MM.1S (cell line): Measurements from ENCODE around the gene MUCL3.
"Not testable (repeated sequence)": the region's sequence is repeated elsewhere in the genome, so short reads cannot be mapped to it uniquely, and the experiment has no call there.

Source experiments
- DNase-seq: peaks from one replicate; pipeline ENCODE4 v3.0.0-alpha.2; 2015
- H2AFZ ChIP-seq: fragments of 300-600 bp; sonication (generic); 2 replicates; pipeline ENCODE4 v1.6.0; 2016; ENCODE audit warnings: antibody characterized with exemption, low read length
- H3F3A ChIP-seq: fragments of 300-600 bp; sonication (generic); 2 replicates; pipeline ENCODE4 v1.6.1; 2016; ENCODE audit warnings: mild to moderate bottlenecking, antibody characterized with exemption, low read length, moderate library complexity, mixed read lengths; ENCODE audit not compliant: insufficient read depth
- H3K27ac ChIP-seq: fragments of 300-600 bp; sonication (generic); 2 replicates; pipeline ENCODE4 v1.5.1; 2016; ENCODE audit warnings: mild to moderate bottlenecking, low read length
- H3K27me3 ChIP-seq: fragments of 300-600 bp; sonication (generic); replicated peaks from 2 replicates; pipeline ENCODE4 v1.6.0; 2016; ENCODE audit warnings: low read length; ENCODE audit not compliant: insufficient read depth
- H3K36me3 ChIP-seq: fragments of 300-600 bp; sonication (generic); replicated peaks from 2 replicates; pipeline ENCODE4 v1.6.1; 2016; ENCODE audit warnings: mild to moderate bottlenecking, low read length, mixed read lengths; ENCODE audit not compliant: insufficient read depth
- H3K4me1 ChIP-seq: fragments of 300-600 bp; sonication (generic); 2 replicates; pipeline ENCODE4 v1.6.1; 2016; ENCODE audit warnings: low read length, mixed read lengths
- H3K4me2 ChIP-seq: fragments of 300-600 bp; sonication (generic); 2 replicates; pipeline ENCODE4 v1.6.0; 2016; ENCODE audit warnings: low read depth, low read length
- H3K4me3 ChIP-seq: fragments of 300-600 bp; sonication (generic); 2 replicates; pipeline ENCODE4 v1.5.1; 2016; ENCODE audit warnings: low read length, mixed read lengths
- H3K79me2 ChIP-seq: fragments of 300-600 bp; sonication (generic); 2 replicates; pipeline ENCODE4 v1.6.1; 2016; ENCODE audit warnings: mixed run types, low read length, mixed read lengths
- H3K9ac ChIP-seq: fragments of 300-600 bp; sonication (generic); 2 replicates; pipeline ENCODE4 v1.6.1; 2016; ENCODE audit warnings: low read length, mixed read lengths
- H3K9me2 ChIP-seq: fragments of 300-600 bp; sonication (generic); replicated peaks from 2 replicates; pipeline ENCODE4 v1.6.1; 2016; ENCODE audit warnings: mild to moderate bottlenecking, low read length, mixed read lengths; ENCODE audit not compliant: insufficient read depth
- H3K9me3 ChIP-seq: fragments of 300-600 bp; sonication (generic); replicated peaks from 2 replicates; pipeline ENCODE4 v1.6.1; 2016; ENCODE audit warnings: mild to moderate bottlenecking, low read length, mixed read lengths; ENCODE audit not compliant: insufficient read depth
- H4K20me1 ChIP-seq: fragments of 300-600 bp; sonication (generic); 2 replicates; pipeline ENCODE4 v1.6.1; 2016; ENCODE audit warnings: mild to moderate bottlenecking, low read length, moderate library complexity, mixed read lengths; ENCODE audit not compliant: insufficient read depth
- EZH2 ChIP-seq: fragments of 300-600 bp; sonication (generic); optimal IDR thresholded peaks from 2 replicates; pipeline ENCODE3; 2017; ENCODE audit warnings: low read depth, mild to moderate bottlenecking, antibody characterized with exemption, low read length, mixed read lengths
- EZH2phosphoT487 ChIP-seq: fragments of 300-600 bp; sonication (generic); IDR thresholded peaks from 2 replicates; pipeline ENCODE4 v1.6.1; 2018; ENCODE audit warnings: antibody characterized with exemption, low read length
- TF ChIP-seq, protein P1 (sequence below): fragments of 300-600 bp; sonication (generic); IDR thresholded peaks from 2 replicates; pipeline ENCODE4 v1.5.1; 2016; ENCODE audit warnings: antibody characterized with exemption, low read length, mixed read lengths

MUCL3 gene

GRCh38 chr6:30965140-30965601 lies 24.4 kb downstream of the MUCL3 start:
- Histone ChIP-seq H4K20me1 (no peaks in the 10 kb centered on the region), H3K9me3 (no peaks in the 10 kb centered on the region)
- DNase-seq = no peak

GRCh38 chr6:30966154-30966553 lies 25.4 kb downstream of the MUCL3 start:
- Histone ChIP-seq H3K9me2 (no peaks in the 10 kb centered on the region), H3K9me3 (no peaks in the 10 kb centered on the region), H2AFZ (no peak overlapping the region), H3K4me3 (no peak overlapping the region), H3K79me2 (no peaks in the 10 kb centered on the region), H3K27ac (no peak overlapping the region), H4K20me1 (no peaks in the 10 kb centered on the region), H3K9ac (no peak overlapping the region), H3K36me3 (no peaks in the 10 kb centered on the region), H3K4me1 (peaks cover 8% of the 10 kb centered on the region; the same call in 1 of the 2 replicates), H3K27me3 (no peaks in the 10 kb centered on the region), H3F3A (no peaks in the 10 kb centered on the region), H3K4me2 (no peak overlapping the region)
- no peak for DNase-seq
- no peak for TF ChIP-seq EZH2
- TF ChIP-seq, protein P1, sequence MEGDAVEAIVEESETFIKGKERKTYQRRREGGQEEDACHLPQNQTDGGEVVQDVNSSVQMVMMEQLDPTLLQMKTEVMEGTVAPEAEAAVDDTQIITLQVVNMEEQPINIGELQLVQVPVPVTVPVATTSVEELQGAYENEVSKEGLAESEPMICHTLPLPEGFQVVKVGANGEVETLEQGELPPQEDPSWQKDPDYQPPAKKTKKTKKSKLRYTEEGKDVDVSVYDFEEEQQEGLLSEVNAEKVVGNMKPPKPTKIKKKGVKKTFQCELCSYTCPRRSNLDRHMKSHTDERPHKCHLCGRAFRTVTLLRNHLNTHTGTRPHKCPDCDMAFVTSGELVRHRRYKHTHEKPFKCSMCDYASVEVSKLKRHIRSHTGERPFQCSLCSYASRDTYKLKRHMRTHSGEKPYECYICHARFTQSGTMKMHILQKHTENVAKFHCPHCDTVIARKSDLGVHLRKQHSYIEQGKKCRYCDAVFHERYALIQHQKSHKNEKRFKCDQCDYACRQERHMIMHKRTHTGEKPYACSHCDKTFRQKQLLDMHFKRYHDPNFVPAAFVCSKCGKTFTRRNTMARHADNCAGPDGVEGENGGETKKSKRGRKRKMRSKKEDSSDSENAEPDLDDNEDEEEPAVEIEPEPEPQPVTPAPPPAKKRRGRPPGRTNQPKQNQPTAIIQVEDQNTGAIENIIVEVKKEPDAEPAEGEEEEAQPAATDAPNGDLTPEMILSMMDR = no peak
- TF ChIP-seq EZH2phosphoT487 = no peak

More at GRCh38 chr6:30965140-30965601, 24.4 kb downstream of the MUCL3 start:
- Histone ChIP-seq H3K27ac (no peak overlapping the region), H3K9ac (no peak overlapping the region), H3K4me2 (no peak overlapping the region), H3K36me3 (no peaks in the 10 kb centered on the region), H3F3A (no peaks in the 10 kb centered on the region), H3K9me2 (no peaks in the 10 kb centered on the region), H3K27me3 (no peaks in the 10 kb centered on the region), H2AFZ (no peak overlapping the region), H3K4me1 (peaks cover 8% of the 10 kb centered on the region; the same call in 1 of the 2 replicates), H3K4me3 (no peak overlapping the region), H3K79me2 (no peaks in the 10 kb centered on the region)
- TF ChIP-seq EZH2 (no peak), EZH2phosphoT487 (no peak)
- TF ChIP-seq, protein P1 = no peak

- H4K20me1 ChIP-seq = not testable (repeated sequence)
These were observed 28.4 kb downstream of the MUCL3 start for GRCh38 chr6:30969171-30969570.

DNA sequence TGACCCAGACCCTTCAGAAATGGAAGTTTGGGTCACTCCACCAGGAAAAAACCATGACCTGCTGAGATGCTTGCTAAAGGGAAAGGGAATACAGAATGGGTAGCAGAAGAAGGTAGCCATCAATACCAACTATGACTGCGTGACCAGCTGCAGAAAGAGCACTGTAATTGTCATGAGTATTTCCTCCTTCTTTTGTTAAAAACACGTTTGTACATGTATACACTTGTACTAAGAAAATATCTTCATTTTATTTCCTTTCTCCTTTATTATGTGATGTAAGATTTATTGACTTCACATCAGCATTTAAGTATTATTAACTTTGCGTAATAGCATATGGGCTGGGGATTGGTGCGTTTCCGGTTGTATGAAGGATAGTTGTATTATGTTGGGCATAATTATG lies 30.2 kb downstream of the MUCL3 start:
- DNase-seq = no peak
- no peaks in the 10 kb centered on the region for H3K9me3 ChIP-seq
- H3K36me3 ChIP-seq = no peaks in the 10 kb centered on the region
- H3K9ac ChIP-seq = no peak overlapping the region
- H3K27ac ChIP-seq = no peak overlapping the region
- H3K79me2 ChIP-seq = no peaks in the 10 kb centered on the region
- TF ChIP-seq EZH2phosphoT487 = no peak
- TF ChIP-seq EZH2 = no peak
- TF ChIP-seq, protein P1 = no peak
- H3K4me2 ChIP-seq = no peak overlapping the region
- no peaks in the 10 kb centered on the region for H4K20me1 ChIP-seq
- H3K27me3 ChIP-seq = no peaks in the 10 kb centered on the region
- H3F3A ChIP-seq = no peaks in the 10 kb centered on the region
- H3K4me1 ChIP-seq = no peaks in the 10 kb centered on the region
- H2AFZ ChIP-seq = no peak overlapping the region
- no peaks in the 10 kb centered on the region for H3K9me2 ChIP-seq
- no peak overlapping the region for H3K4me3 ChIP-seq

More at GRCh38 chr6:30969171-30969570, 28.4 kb downstream of the MUCL3 start:
- not testable (repeated sequence) for H3K36me3 ChIP-seq, H3K79me2 ChIP-seq, DNase-seq, H3K4me2 ChIP-seq, H3K9ac ChIP-seq, H2AFZ ChIP-seq, H3F3A ChIP-seq, H3K9me2 ChIP-seq, H3K27me3 ChIP-seq, H3K9me3 ChIP-seq, H3K4me3 ChIP-seq, H3K27ac ChIP-seq, H3K4me1 ChIP-seq
